IMR-90 (cell line): ENCODE measurements around the gene SREBF2. TPM values are rescaled to one million over a fixed set of nuclear protein-coding genes. Genes with fewer than 3 reads are reported as not detected.

Experiments used
- ATAC-seq: fragments of 200-7000 bp; cut with Tn5 transposase; 2 replicates; pipeline ENCODE4 v1.9.1; 2020; ENCODE audit warnings: low read depth, mild to moderate bottlenecking, moderate library complexity
- BruUV-seq: library from RNA; stranded (reverse); fragments of 400-500 nt; replicated peaks from 2 replicates; lab custom pipeline; 2021; lab: Mats Ljungman, UMichigan
- CTCF ChIA-PET: fragments of 300-600 bp; formaldehyde crosslinking; extraction: SDS; loops from one replicate; lab custom pipeline; 2021; ENCODE audit warnings: antibody characterized with exemption; lab: Yijun Ruan, JAX
- POLR2A ChIA-PET: fragments of 300-600 bp; sonication (Branson Sonifier 250); formaldehyde crosslinking; loops from one replicate; lab custom pipeline; 2022; ENCODE audit warnings: antibody characterized with exemption; ENCODE audit not compliant: unreplicated experiment; lab: Charles Lee
- DNase-seq: peaks from one replicate; pipeline ENCODE4 v3.0.0; 2013
- H2AFZ ChIP-seq: replicated peaks from 2 replicates; pipeline ENCODE3; 2013; ENCODE audit warnings: low read length, mild to moderate bottlenecking; ENCODE audit not compliant: poor library complexity
- H2AK5ac ChIP-seq: 2 replicates; pipeline ENCODE4 v1.6.1; 2013; ENCODE audit warnings: low read depth, low read length, inconsistent platforms
- H2AK9ac ChIP-seq: replicated peaks from 2 replicates; pipeline ENCODE3; 2013; ENCODE audit warnings: mild to moderate bottlenecking, low read depth, low read length, moderate library complexity; ENCODE audit not compliant: poor library complexity
- H2BK120ac ChIP-seq: 2 replicates; pipeline ENCODE4 v1.6.1; 2013; ENCODE audit warnings: low read depth, low read length, inconsistent platforms
- H2BK15ac ChIP-seq: 3 replicates; pipeline ENCODE4 v1.6.1; 2013; ENCODE audit warnings: low read depth, low read length, inconsistent platforms
- H2BK20ac ChIP-seq: 2 replicates; pipeline ENCODE4 v1.6.1; 2013; ENCODE audit warnings: low read depth, mild to moderate bottlenecking, inconsistent platforms, low read length, moderate library complexity
- H2BK5ac ChIP-seq: 2 replicates; pipeline ENCODE4 v1.6.1; 2013; ENCODE audit warnings: mild to moderate bottlenecking, low read depth, low read length, inconsistent platforms; ENCODE audit not compliant: poor library complexity, severe bottlenecking
- H3K14ac ChIP-seq: replicated peaks from 2 replicates; pipeline ENCODE4 v1.6.1; 2013; ENCODE audit warnings: low read depth, low read length, inconsistent platforms
- H3K18ac ChIP-seq: 2 replicates; pipeline ENCODE4 v1.6.1; 2013; ENCODE audit warnings: low read depth, low read length, control low read depth
- H3K23ac ChIP-seq: 2 replicates; pipeline ENCODE4 v1.6.1; 2013; ENCODE audit warnings: low read depth, low read length, inconsistent platforms
- H3K27ac ChIP-seq: 2 replicates; pipeline ENCODE4 v1.5.1; 2013; ENCODE audit warnings: mild to moderate bottlenecking, control low read depth, low read length; ENCODE audit not compliant: insufficient read depth
- H3K27me3 ChIP-seq: 2 replicates; pipeline ENCODE4 v1.6.1; 2013; ENCODE audit warnings: low read length; ENCODE audit not compliant: control insufficient read depth, insufficient read depth
- H3K36me3 ChIP-seq: 2 replicates; pipeline ENCODE4 v1.6.1; 2013; ENCODE audit warnings: low read length, mixed read lengths; ENCODE audit not compliant: control insufficient read depth, insufficient read depth
- H3K4ac ChIP-seq: 2 replicates; pipeline ENCODE4 v1.6.1; 2013; ENCODE audit warnings: low read depth, low read length, inconsistent platforms
- H3K4me1 ChIP-seq: 2 replicates; pipeline ENCODE4 v1.6.1; 2013; ENCODE audit warnings: low read length, mixed read lengths; ENCODE audit not compliant: control insufficient read depth, insufficient read depth
- H3K4me2 ChIP-seq: 2 replicates; pipeline ENCODE4 v1.6.1; 2013; ENCODE audit warnings: low read depth, mild to moderate bottlenecking, control low read depth, low read length, moderate library complexity
- H3K4me3 ChIP-seq: 2 replicates; pipeline ENCODE4 v1.5.1; 2013; ENCODE audit warnings: low read depth, mild to moderate bottlenecking, control low read depth, low read length, moderate library complexity; ENCODE audit not compliant: insufficient read depth
- H3K56ac ChIP-seq: 2 replicates; pipeline ENCODE4 v1.6.1; 2013; ENCODE audit warnings: low read length, inconsistent platforms; ENCODE audit not compliant: insufficient read depth; ENCODE audit errors: extremely low read depth
- H3K79me1 ChIP-seq, 2 experiments: 2 replicates each; pipeline ENCODE4 v1.6.1; 2013; ENCODE audit warnings: low read length in 2 of 2, inconsistent platforms in 1 of 2, low read depth in 1 of 2
- H3K9ac ChIP-seq: 2 replicates; pipeline ENCODE4 v1.6.1; 2013; ENCODE audit warnings: low read depth, low read length, control low read depth
- H3K9me1 ChIP-seq: 2 replicates; pipeline ENCODE4 v1.6.1; 2013; ENCODE audit warnings: low read length, inconsistent platforms; ENCODE audit not compliant: insufficient read depth
- H3K9me3 ChIP-seq: 2 replicates; pipeline ENCODE4 v1.6.1; 2013; ENCODE audit warnings: low read length; ENCODE audit not compliant: control insufficient read depth, insufficient read depth
- H4K20me1 ChIP-seq: 2 replicates; pipeline ENCODE4 v1.6.1; 2013; ENCODE audit warnings: low read length, inconsistent platforms; ENCODE audit not compliant: insufficient read depth
- H4K5ac ChIP-seq: 2 replicates; pipeline ENCODE4 v1.6.1; 2013; ENCODE audit warnings: mild to moderate bottlenecking, low read depth, low read length, control low read depth
- H4K8ac ChIP-seq, 2 experiments: 2 replicates each; pipeline ENCODE4 v1.6.1; 2013; ENCODE audit warnings: low read depth in 2 of 2, low read length in 2 of 2, control low read depth in 1 of 2, inconsistent platforms in 1 of 2
- H4K91ac ChIP-seq: 2 replicates; pipeline ENCODE4 v1.6.1; 2013; ENCODE audit warnings: low read depth, low read length, inconsistent platforms; ENCODE audit not compliant: insufficient read depth
- BHLHE40 ChIP-seq: fragments of 150-350 bp; IDR thresholded peaks from 2 replicates; pipeline ENCODE4 v1.6.1; 2016; ENCODE audit warnings: mild to moderate bottlenecking, low read depth, low read length
- CHD1 ChIP-seq: IDR thresholded peaks from 2 replicates; pipeline ENCODE4 v1.6.1; 2012; ENCODE audit warnings: low read depth, low read length, improper control_type of control experiment
- MAFK ChIP-seq: IDR thresholded peaks from 2 replicates; pipeline ENCODE4 v1.6.1; 2012; ENCODE audit warnings: low read depth, low read length, improper control_type of control experiment
- MAZ ChIP-seq: IDR thresholded peaks from 2 replicates; pipeline ENCODE4 v1.6.1; 2012; ENCODE audit warnings: low read depth, mild to moderate bottlenecking, low read length, improper control_type of control experiment, moderate library complexity, borderline replicate concordance
- NFE2L2 ChIP-seq: fragments of 150-350 bp; IDR thresholded peaks from 2 replicates; pipeline ENCODE4 v1.6.1; 2016; ENCODE audit warnings: low read depth, mild to moderate bottlenecking, low read length
- POLR2A ChIP-seq: IDR thresholded peaks from 2 replicates; pipeline ENCODE4 v1.6.1; 2012; ENCODE audit warnings: mild to moderate bottlenecking, low read depth, low read length
- RAD21 ChIP-seq: IDR thresholded peaks from 2 replicates; pipeline ENCODE4 v1.6.1; 2012; ENCODE audit warnings: low read length, improper control_type of control experiment
- RCOR1 ChIP-seq: IDR thresholded peaks from 2 replicates; pipeline ENCODE4 v1.6.1; 2012; ENCODE audit warnings: mild to moderate bottlenecking, low read length, improper control_type of control experiment; ENCODE audit not compliant: insufficient replicate concordance
- RFX5 ChIP-seq: IDR thresholded peaks from 2 replicates; pipeline ENCODE4 v1.8.0; 2012; ENCODE audit warnings: low read depth, mild to moderate bottlenecking, low read length, moderate library complexity
- WGBS, 2 experiments: methylation state at CpG; one replicate each; pipeline versions ENCODE4 v1.1.5 to v1.1.7; 2013; ENCODE audit warnings: missing lambda C conversion rate in 2 of 2; ENCODE audit not compliant: insufficient read length in 1 of 2; ENCODE audit errors: extremely low coverage in 2 of 2; 5-methylcytosine and 5-hydroxymethylcytosine counted together
- dilution Hi-C: fragments of 300-500 bp; cut with HindIII; formaldehyde crosslinking; loops from one replicate; pipeline ENCODE4 v1.14.3; 2018; ENCODE audit warnings: low sequenced_read_pairs; ENCODE audit not compliant: unreplicated experiment
- in situ Hi-C: fragments of 300-500 bp; cut with MboI; formaldehyde crosslinking; loops from 3 replicates; pipeline ENCODE4 v1.14.3; 2019; ENCODE audit warnings: low sequenced_read_pairs, inconsistent platforms, mixed read lengths
- intact Hi-C: fragments of 100-400 bp; cut with micrococcal nuclease; formaldehyde crosslinking; loops from 2 replicates; pipeline ENCODE4 v1.10.0; 2022
- polyA plus RNA-seq, 3 experiments: library from polyadenylated mRNA; depleted of rRNA; stranded (reverse); fragments of >200 nt; gene quantifications; 2 replicates each; pipeline ENCODE4 v1.2.3, GENCODE V29; 2012; ENCODE audit warnings: low replicate concordance in 1 of 3
- total RNA-seq: library from RNA; depleted of rRNA; stranded (reverse); fragments of >200 nt; gene quantifications from 2 replicates; pipeline ENCODE4 v1.2.3, GENCODE V29; 2012
- TF ChIP-seq, protein P1 (sequence below): fragments of 150-350 bp; IDR thresholded peaks from 2 replicates; pipeline ENCODE4 v1.6.1; 2016; ENCODE audit warnings: low read depth, mild to moderate bottlenecking, low read length, moderate library complexity, borderline replicate concordance
- TF ChIP-seq, protein P2 (sequence below): conservative IDR thresholded peaks from 2 replicates; pipeline ENCODE4 v1.5.1; 2012; ENCODE audit warnings: mild to moderate bottlenecking, low read depth, low read length, improper control_type of control experiment

SREBF2 gene
- total and polyA plus RNA-seq, 2 of the 4 experiments (the other 2 are of a cell fraction), result 8.1 to 47.4 TPM

DNA sequence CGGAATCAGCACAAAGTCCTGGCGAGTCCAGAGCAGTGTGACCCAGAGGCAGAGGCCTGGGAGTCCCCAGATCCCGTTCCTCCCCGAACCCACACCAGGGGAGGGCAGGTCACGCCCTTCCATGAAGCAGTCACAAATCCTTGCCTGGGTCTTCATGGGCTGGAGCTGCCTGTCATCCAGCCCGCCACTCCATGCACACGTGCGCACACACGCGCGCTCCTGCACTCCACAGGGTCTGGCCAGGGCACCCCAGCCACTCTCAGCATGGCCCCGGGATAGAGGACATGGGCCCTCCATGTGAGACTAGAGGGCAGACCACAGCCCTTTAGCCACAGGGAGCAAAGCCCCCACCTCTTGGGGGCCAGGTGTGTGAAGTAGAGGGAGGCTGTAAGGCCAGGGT, 99.4 kb downstream of the SREBF2 start:
- H3K4me1 ChIP-seq, result no peaks in the 10 kb centered on the region
- no peaks in the 10 kb centered on the region for H3K9me3 ChIP-seq
- H4K91ac ChIP-seq, result no peak overlapping the region
- ChIA-PET CTCF (no interaction called here), POLR2A (no interaction called here)
- no peaks in the 10 kb centered on the region for H3K79me1 ChIP-seq
- no peak overlapping the region for H2BK5ac ChIP-seq
- 100% methylated on average over 1 of the region's 12 CpGs; no CpG with 5 or more reads in 1 of the 2 experiments for WGBS, 2 experiments
- intact Hi-C loops (no loop called here), dilution Hi-C loops (no loop called here), in situ Hi-C loops (no loop called here)
- no peak overlapping the region for H3K23ac ChIP-seq
- H3K4ac ChIP-seq, result no peak overlapping the region
- H2BK20ac ChIP-seq, result no peak overlapping the region
- ATAC-seq (no peak), DNase-seq (no peak)
- BruUV-seq, result no TSS peak
- no peak overlapping the region for H4K5ac ChIP-seq
- TF ChIP-seq RFX5 (no peak), MAZ (no peak), POLR2A (no peak), RCOR1 (no peak), BHLHE40 (no peak), RAD21 (no peak), CHD1 (no peak), NFE2L2 (no peak), MAFK (no peak)
- TF ChIP-seq, protein P1, sequence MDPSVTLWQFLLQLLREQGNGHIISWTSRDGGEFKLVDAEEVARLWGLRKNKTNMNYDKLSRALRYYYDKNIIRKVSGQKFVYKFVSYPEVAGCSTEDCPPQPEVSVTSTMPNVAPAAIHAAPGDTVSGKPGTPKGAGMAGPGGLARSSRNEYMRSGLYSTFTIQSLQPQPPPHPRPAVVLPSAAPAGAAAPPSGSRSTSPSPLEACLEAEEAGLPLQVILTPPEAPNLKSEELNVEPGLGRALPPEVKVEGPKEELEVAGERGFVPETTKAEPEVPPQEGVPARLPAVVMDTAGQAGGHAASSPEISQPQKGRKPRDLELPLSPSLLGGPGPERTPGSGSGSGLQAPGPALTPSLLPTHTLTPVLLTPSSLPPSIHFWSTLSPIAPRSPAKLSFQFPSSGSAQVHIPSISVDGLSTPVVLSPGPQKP, result no peak
- TF ChIP-seq, protein P2, sequence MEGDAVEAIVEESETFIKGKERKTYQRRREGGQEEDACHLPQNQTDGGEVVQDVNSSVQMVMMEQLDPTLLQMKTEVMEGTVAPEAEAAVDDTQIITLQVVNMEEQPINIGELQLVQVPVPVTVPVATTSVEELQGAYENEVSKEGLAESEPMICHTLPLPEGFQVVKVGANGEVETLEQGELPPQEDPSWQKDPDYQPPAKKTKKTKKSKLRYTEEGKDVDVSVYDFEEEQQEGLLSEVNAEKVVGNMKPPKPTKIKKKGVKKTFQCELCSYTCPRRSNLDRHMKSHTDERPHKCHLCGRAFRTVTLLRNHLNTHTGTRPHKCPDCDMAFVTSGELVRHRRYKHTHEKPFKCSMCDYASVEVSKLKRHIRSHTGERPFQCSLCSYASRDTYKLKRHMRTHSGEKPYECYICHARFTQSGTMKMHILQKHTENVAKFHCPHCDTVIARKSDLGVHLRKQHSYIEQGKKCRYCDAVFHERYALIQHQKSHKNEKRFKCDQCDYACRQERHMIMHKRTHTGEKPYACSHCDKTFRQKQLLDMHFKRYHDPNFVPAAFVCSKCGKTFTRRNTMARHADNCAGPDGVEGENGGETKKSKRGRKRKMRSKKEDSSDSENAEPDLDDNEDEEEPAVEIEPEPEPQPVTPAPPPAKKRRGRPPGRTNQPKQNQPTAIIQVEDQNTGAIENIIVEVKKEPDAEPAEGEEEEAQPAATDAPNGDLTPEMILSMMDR, result no peak
- H3K9me1 ChIP-seq, result no peaks in the 10 kb centered on the region; the same call in 1 of the 2 replicates
- H3K14ac ChIP-seq, result no peak overlapping the region
- H3K27ac ChIP-seq, result no peak overlapping the region
- H2AK5ac ChIP-seq, result no peak overlapping the region
- H4K20me1 ChIP-seq, result no peaks in the 10 kb centered on the region; the same call in 1 of the 2 replicates
- H3K4me2 ChIP-seq, result no peak overlapping the region
- no peaks in the 10 kb centered on the region for H3K27me3 ChIP-seq
- H3K18ac ChIP-seq, result no peak overlapping the region
- H2BK120ac ChIP-seq, result no peak overlapping the region
- no peak overlapping the region for H3K56ac ChIP-seq
- H4K8ac ChIP-seq, result no peak overlapping the region
- H2AK9ac ChIP-seq, result no peak overlapping the region
- H2AFZ ChIP-seq, result no peak overlapping the region
- no peak overlapping the region for H3K9ac ChIP-seq
- H3K4me3 ChIP-seq, result no peak overlapping the region
- no peaks in the 10 kb centered on the region for H3K36me3 ChIP-seq
- H2BK15ac ChIP-seq, result no peak overlapping the region
